H9 (cell line): ENCODE measurements around the gene GALR2. TPM values are rescaled to one million over a fixed set of nuclear protein-coding genes. Genes with fewer than 3 reads are reported as not detected.

Source experiments
- DNase-seq: peaks from one replicate; pipeline ENCODE4 v3.0.0-alpha.2; 2017
- H2AFZ ChIP-seq: one replicate; pipeline ENCODE4 v1.6.1; 2013; ENCODE audit warnings: mild to moderate bottlenecking, low read length, control low read depth, moderate library complexity
- H2AK5ac ChIP-seq: 2 replicates; pipeline ENCODE4 v1.6.1; 2013; ENCODE audit warnings: low read length, control low read depth, mixed read lengths; ENCODE audit not compliant: insufficient read length
- H2BK120ac ChIP-seq: one replicate; pipeline ENCODE4 v1.6.1; 2013; ENCODE audit warnings: low read depth, mild to moderate bottlenecking, low read length, control low read depth, inconsistent platforms; ENCODE audit not compliant: poor library complexity, severe bottlenecking
- H2BK12ac ChIP-seq: 2 replicates; pipeline ENCODE4 v1.6.1; 2013; ENCODE audit warnings: low read length, control low read depth, mixed read lengths, low read depth; ENCODE audit not compliant: insufficient read length
- H2BK15ac ChIP-seq: 2 replicates; pipeline ENCODE4 v1.6.1; 2013; ENCODE audit warnings: low read depth, low read length, control low read depth
- H2BK20ac ChIP-seq: one replicate; pipeline ENCODE4 v1.6.1; 2013; ENCODE audit warnings: low read depth, mild to moderate bottlenecking, low read length, control low read depth, inconsistent platforms; ENCODE audit not compliant: poor library complexity, severe bottlenecking
- H2BK5ac ChIP-seq: 2 replicates; pipeline ENCODE4 v1.6.1; 2013; ENCODE audit warnings: low read length, control low read depth, mixed read lengths; ENCODE audit not compliant: insufficient read length
- H3K14ac ChIP-seq: 2 replicates; pipeline ENCODE4 v1.6.1; 2013; ENCODE audit warnings: low read length, control low read depth; ENCODE audit not compliant: insufficient read depth
- H3K18ac ChIP-seq: 2 replicates; pipeline ENCODE4 v1.6.1; 2013; ENCODE audit warnings: low read depth, mild to moderate bottlenecking, mixed read lengths, low read length, control low read depth; ENCODE audit not compliant: insufficient read length
- H3K23ac ChIP-seq: 2 replicates; pipeline ENCODE4 v1.6.1; 2013; ENCODE audit warnings: low read length, control low read depth, mixed read lengths, low read depth; ENCODE audit not compliant: insufficient read length
- H3K23me2 ChIP-seq: 2 replicates; pipeline ENCODE4 v1.6.1; 2013; ENCODE audit warnings: low read depth, mild to moderate bottlenecking, mixed read lengths, low read length, control low read depth; ENCODE audit not compliant: insufficient read length, poor library complexity, severe bottlenecking
- H3K27ac ChIP-seq: 2 replicates; pipeline ENCODE4 v1.5.1; 2013; ENCODE audit warnings: low read length, control low read depth, mixed read lengths, low read depth; ENCODE audit not compliant: insufficient read length
- H3K27me3 ChIP-seq: 2 replicates; pipeline ENCODE4 v1.6.1; 2013; ENCODE audit warnings: low read length, control low read depth, inconsistent platforms; ENCODE audit not compliant: insufficient read depth
- H3K4ac ChIP-seq: 2 replicates; pipeline ENCODE4 v1.6.1; 2013; ENCODE audit warnings: low read depth, mild to moderate bottlenecking, control low read depth, inconsistent platforms, low read length, moderate library complexity
- H3K4me1 ChIP-seq: 2 replicates; pipeline ENCODE4 v1.6.1; 2013; ENCODE audit warnings: low read length, control low read depth, inconsistent platforms; ENCODE audit not compliant: insufficient read depth
- H3K4me2 ChIP-seq: 2 replicates; pipeline ENCODE4 v1.6.1; 2013; ENCODE audit warnings: low read length, control low read depth, mixed read lengths; ENCODE audit not compliant: insufficient read length, insufficient read depth
- H3K56ac ChIP-seq: 2 replicates; pipeline ENCODE4 v1.6.1; 2013; ENCODE audit warnings: low read depth, mild to moderate bottlenecking, mixed read lengths, low read length, control low read depth; ENCODE audit not compliant: insufficient read length
- H3K79me1 ChIP-seq: 2 replicates; pipeline ENCODE4 v1.6.1; 2013; ENCODE audit warnings: low read depth, mild to moderate bottlenecking, moderate library complexity, low read length, control low read depth, inconsistent platforms; ENCODE audit not compliant: insufficient read depth, poor library complexity, severe bottlenecking
- H3K79me2 ChIP-seq: 2 replicates; pipeline ENCODE4 v1.6.1; 2013; ENCODE audit warnings: low read length, control low read depth, inconsistent platforms; ENCODE audit not compliant: insufficient read depth
- H3K9ac ChIP-seq: 2 replicates; pipeline ENCODE4 v1.6.1; 2013; ENCODE audit warnings: low read length, control low read depth, mixed read lengths; ENCODE audit not compliant: insufficient read length; ENCODE audit errors: extremely low read depth
- H3K9me3 ChIP-seq: one replicate; pipeline ENCODE4 v1.6.1; 2013; ENCODE audit warnings: low read depth, low read length, inconsistent platforms; ENCODE audit not compliant: control insufficient read depth
- H3T11ph ChIP-seq: one replicate; pipeline ENCODE4 v1.6.1; 2013; ENCODE audit warnings: mild to moderate bottlenecking, low read length, control low read depth, inconsistent platforms
- H4K20me1 ChIP-seq: one replicate; pipeline ENCODE4 v1.6.1; 2013; ENCODE audit not compliant: control insufficient read depth, insufficient read length, insufficient read depth
- H4K5ac ChIP-seq: 2 replicates; pipeline ENCODE4 v1.6.1; 2013; ENCODE audit warnings: low read depth, mild to moderate bottlenecking, mixed read lengths, low read length, control low read depth; ENCODE audit not compliant: insufficient read length
- H4K8ac ChIP-seq: replicated peaks from 2 replicates; pipeline ENCODE4 v1.6.1; 2013; ENCODE audit warnings: low read length, control low read depth, mixed read lengths, low read depth; ENCODE audit not compliant: insufficient read length
- H4K91ac ChIP-seq: 2 replicates; pipeline ENCODE4 v1.6.1; 2013; ENCODE audit warnings: low read depth, mild to moderate bottlenecking, moderate library complexity, mixed read lengths, low read length, control low read depth; ENCODE audit not compliant: insufficient read length
- H3K27ac Mint-ChIP-seq, 3 experiments: 2 replicates in 2 of 3; 3 replicates in 1 of 3; pipeline ENCODE4 v1.8.0; 2020 to 2021; ENCODE audit warnings: mixed read lengths in 3 of 3, mild to moderate bottlenecking in 1 of 3, moderate library complexity in 1 of 3
- H3K27me3 Mint-ChIP-seq: 2 replicates; pipeline ENCODE4 v1.8.0; 2021; ENCODE audit warnings: low read depth, mild to moderate bottlenecking, moderate library complexity, mixed read lengths
- H3K36me3 Mint-ChIP-seq, 3 experiments: 2 replicates in 2 of 3; 3 replicates in 1 of 3; pipeline ENCODE4 v1.8.0; 2020 to 2021; ENCODE audit warnings: low read depth in 3 of 3, mixed read lengths in 3 of 3; ENCODE audit not compliant: insufficient read depth in 1 of 3
- H3K4me1 Mint-ChIP-seq, 2 experiments: 2 replicates each; pipeline ENCODE4 v1.8.0; 2020; ENCODE audit warnings: mixed read lengths in 2 of 2
- H3K4me3 Mint-ChIP-seq, 2 experiments: 2 replicates in 1 of 2; 3 replicates in 1 of 2; pipeline ENCODE4 v1.8.0; 2020 to 2021; ENCODE audit warnings: mild to moderate bottlenecking in 2 of 2, mixed read lengths in 2 of 2, moderate library complexity in 1 of 2
- H3K9me3 Mint-ChIP-seq, 2 experiments: 2 replicates in 1 of 2; 3 replicates in 1 of 2; pipeline ENCODE4 v1.8.0; 2020; ENCODE audit warnings: mild to moderate bottlenecking in 2 of 2, mixed read lengths in 2 of 2, moderate library complexity in 1 of 2
- WGBS: extraction: QIAGEN DNeasy Blood & Tissue Kit; methylation state at CpG from one replicate; pipeline ENCODE4 v1.1.7; 2013; ENCODE audit warnings: missing lambda C conversion rate, low lambda C conversion rate, mixed read lengths; ENCODE audit not compliant: insufficient read length; ENCODE audit errors: extremely low coverage; 5-methylcytosine and 5-hydroxymethylcytosine counted together
- total RNA-seq: library from RNA; stranded (reverse); gene quantifications from 2 replicates; pipeline ENCODE4 v1.2.1, GENCODE V29; 2021
- TF ChIP-seq, protein P1 (sequence below): fragments of 200-600 bp; sonication (generic); conservative IDR thresholded peaks from 3 replicates; pipeline ENCODE4 v1.8.0; 2021; ENCODE audit warnings: antibody characterized with exemption, mild to moderate bottlenecking

Gene GALR2
- total RNA-seq, 1 experiment from 2014 or later, result 0.81 TPM

DNA sequence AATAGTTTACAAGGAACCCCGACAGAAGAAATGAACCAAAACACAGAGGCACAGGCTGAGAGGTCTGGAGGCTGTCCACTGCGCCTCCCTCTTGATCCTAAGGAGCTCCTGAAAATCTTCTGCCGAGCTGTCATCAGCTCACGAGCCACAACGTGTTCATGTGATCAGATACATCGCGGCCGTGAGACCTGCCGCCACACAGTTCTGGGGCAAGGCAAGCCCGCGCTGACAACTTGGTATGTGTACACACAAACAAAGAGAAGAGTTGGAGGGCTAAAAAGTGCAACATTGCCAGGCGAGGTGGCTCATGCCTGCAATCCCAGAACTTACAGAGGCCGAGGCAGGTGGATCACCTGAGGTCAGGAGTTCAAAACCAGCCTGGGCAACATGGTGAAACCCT lies 21.4 kb downstream of the GALR2 start:
- Histone ChIP-seq H3K27me3 (no peaks in the 10 kb centered on the region), H3K27ac (no peak overlapping the region), H2AK5ac (no peak overlapping the region), H3T11ph (no peak overlapping the region), H3K4me2 (no peak overlapping the region), H2BK120ac (no peak overlapping the region), H2AFZ (no peak overlapping the region), H3K4ac (no peak overlapping the region), H2BK5ac (no peak overlapping the region), H3K18ac (no peak overlapping the region), H3K79me2 (no peaks in the 10 kb centered on the region), H3K9ac (no peak overlapping the region), H3K79me1 (no peaks in the 10 kb centered on the region), H3K23me2 (no peaks in the 10 kb centered on the region), H3K4me1 (no peaks in the 10 kb centered on the region), H2BK12ac (no peak overlapping the region), H2BK20ac (no peak overlapping the region), H3K23ac (no peak overlapping the region), H3K9me3 (no peaks in the 10 kb centered on the region), H4K91ac (no peak overlapping the region), H4K20me1 (no peaks in the 10 kb centered on the region), H4K5ac (no peak overlapping the region), H3K56ac (no peak overlapping the region), H4K8ac (no peak overlapping the region), H2BK15ac (no peak overlapping the region), H3K14ac (no peak overlapping the region)
- Mint-ChIP-seq H3K4me1 (no peaks in the 10 kb centered on the region), H3K9me3 (no peaks in the 10 kb centered on the region), H3K27me3 (no peaks in the 10 kb centered on the region), H3K36me3 (peaks cover 33 to 77% (median 76%) of the 10 kb centered on the region in 3 experiments), H3K27ac (no peak overlapping the region), H3K4me3 (no peak overlapping the region)
- DNase-seq, result no peak
- TF ChIP-seq, protein P1, sequence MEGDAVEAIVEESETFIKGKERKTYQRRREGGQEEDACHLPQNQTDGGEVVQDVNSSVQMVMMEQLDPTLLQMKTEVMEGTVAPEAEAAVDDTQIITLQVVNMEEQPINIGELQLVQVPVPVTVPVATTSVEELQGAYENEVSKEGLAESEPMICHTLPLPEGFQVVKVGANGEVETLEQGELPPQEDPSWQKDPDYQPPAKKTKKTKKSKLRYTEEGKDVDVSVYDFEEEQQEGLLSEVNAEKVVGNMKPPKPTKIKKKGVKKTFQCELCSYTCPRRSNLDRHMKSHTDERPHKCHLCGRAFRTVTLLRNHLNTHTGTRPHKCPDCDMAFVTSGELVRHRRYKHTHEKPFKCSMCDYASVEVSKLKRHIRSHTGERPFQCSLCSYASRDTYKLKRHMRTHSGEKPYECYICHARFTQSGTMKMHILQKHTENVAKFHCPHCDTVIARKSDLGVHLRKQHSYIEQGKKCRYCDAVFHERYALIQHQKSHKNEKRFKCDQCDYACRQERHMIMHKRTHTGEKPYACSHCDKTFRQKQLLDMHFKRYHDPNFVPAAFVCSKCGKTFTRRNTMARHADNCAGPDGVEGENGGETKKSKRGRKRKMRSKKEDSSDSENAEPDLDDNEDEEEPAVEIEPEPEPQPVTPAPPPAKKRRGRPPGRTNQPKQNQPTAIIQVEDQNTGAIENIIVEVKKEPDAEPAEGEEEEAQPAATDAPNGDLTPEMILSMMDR, result no peak
- WGBS, result no CpG with 5 or more reads among the region's 13 CpGs
